Erythroblast (primary cell): ENCODE results near the gene ATP6V1F.

ENCODE experiments used
- GATA1 ChIP-seq: IDR thresholded peaks from 2 replicates; pipeline ENCODE4 v1.6.1; 2011; ENCODE audit warnings: low read depth, mild to moderate bottlenecking, control low read depth, low read length, moderate library complexity
- POLR2A ChIP-seq: IDR thresholded peaks from 2 replicates; pipeline ENCODE4 v1.6.1; 2011; ENCODE audit warnings: mild to moderate bottlenecking, low read length

DNA sequence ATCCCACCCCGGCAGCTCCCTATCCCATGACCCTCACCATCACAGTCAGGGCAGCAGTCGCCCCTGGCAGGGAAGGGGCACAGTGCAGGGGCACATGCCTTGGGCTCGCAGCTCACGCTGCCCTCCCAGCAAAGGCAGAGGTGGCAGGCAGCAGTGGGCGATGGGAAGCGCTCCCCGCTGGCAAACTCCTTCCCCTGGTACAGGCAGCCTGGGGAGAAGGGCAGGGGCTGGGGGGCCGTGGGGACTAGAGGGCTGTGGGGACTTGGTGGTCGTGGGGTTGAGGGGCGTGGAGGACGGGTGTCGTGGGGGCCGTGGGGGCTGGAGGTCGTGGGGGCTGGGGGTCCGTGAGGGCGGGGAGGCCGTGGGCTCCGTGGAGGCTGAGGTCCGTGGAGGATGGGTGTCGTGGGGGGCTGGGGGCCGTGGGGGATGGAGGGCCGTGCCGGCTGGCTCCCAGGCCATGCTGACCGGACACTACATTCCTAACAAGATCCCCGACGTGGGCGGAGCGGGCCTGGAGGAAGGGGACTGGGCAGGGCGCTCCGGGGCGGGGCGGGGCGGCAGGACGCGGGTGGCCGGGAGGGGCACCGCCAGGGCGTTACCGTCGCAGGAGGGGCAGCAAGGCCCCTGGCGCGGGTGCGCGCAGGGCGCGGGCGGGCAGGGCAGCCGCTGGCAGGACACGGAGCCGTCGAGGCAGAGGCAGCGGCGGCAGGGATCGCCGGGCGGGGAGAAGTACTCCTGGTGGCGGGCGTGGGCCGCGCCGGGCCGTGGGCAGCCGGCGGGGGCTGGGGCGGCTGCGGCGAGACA lies 27.9 kb downstream of the ATP6V1F start:
- TF ChIP-seq POLR2A (no peak), GATA1 (no peak)
